ENCODE data around the gene MACROD2.
"Not testable (repeated sequence)": the region's sequence is repeated elsewhere in the genome, so short reads cannot be mapped to it uniquely, and the experiment has no call there.

Gene MACROD2

DNA sequence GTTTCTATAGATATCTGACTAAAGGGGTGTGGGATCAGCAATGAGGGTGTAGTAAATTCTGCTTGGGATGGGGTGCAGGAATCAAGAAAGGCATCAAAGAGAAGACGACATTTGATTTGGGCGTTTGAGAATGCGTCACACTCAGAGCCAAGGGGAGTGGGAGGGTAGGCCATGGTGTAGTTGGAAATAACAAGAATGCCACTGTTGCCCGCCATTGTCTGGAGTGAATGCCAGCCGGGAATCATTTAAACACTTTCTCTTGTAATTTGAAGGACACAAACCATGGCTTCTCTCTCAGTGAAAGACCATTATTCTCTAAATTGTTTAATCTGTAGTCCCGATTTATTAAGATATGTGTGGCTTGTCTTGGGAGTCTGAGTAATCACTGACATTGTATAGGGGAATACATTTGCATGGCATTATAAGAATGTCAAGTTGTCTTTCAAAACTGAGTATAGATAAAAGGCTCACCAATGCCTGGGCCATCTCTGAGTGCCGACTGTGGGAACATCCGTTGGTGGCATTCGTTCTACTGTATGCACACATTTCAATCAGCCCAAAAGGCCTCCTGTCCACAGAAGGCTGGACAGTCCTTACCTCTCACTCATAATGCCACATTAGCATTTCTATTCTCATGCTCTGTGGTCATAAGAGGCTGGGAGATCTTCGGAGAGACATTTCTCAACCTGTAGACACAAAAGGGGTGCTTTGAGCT lies 1800.1 kb downstream of the MACROD2 start:
- H3K36me3 ChIP-seq (ENCODE audit: control insufficient read depth in 1 of 2, insufficient read depth in 2 of 2, low read length in 2 of 2), result no peaks in the 10 kb centered on the region
- H3K27me3 ChIP-seq (ENCODE audit: low read depth, low read length), result no peaks in the 10 kb centered on the region
- no peak overlapping the region for H3K27ac ChIP-seq (ENCODE audit: low read length)
- H3K4me3 ChIP-seq (ENCODE audit: low read depth in 1 of 2, low read length in 2 of 2), result no peak overlapping the region
- H3K9me3 ChIP-seq (ENCODE audit: control insufficient read depth in 1 of 2, low read length in 2 of 2), result no peaks in the 10 kb centered on the region
- H3K4me1 ChIP-seq (ENCODE audit: control insufficient read depth in 1 of 2, insufficient read depth in 2 of 2, low read length in 2 of 2), result no peaks in the 10 kb centered on the region

DNA sequence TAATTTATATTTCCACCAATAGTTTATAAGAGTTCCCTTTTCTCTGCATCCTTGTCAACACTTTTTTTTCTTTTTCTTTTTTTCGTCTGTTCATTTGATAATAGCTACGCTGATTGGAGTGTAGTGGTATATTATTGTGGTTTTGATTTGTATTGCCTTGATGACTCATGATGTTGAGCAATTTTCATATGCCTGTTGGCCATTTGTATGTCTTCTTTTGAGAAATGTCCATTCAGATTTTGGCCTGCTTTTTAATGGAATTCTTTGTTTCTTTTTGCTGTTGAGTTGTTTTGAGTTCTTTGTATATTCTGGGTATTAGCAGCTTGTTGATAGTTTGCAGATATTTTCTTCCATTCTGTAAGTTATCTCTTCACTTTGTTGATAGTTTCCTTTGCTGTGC lies 1804.6 kb downstream of the MACROD2 start:
- H3K27me3 ChIP-seq (ENCODE audit: low read depth, low read length), result no peaks in the 10 kb centered on the region
- no peaks in the 10 kb centered on the region for H3K4me1 ChIP-seq (ENCODE audit: control insufficient read depth in 1 of 2, insufficient read depth in 2 of 2, low read length in 2 of 2)
- no peak overlapping the region for H3K27ac ChIP-seq (ENCODE audit: low read length)
- H3K9me3 ChIP-seq (ENCODE audit: control insufficient read depth in 1 of 2, low read length in 2 of 2), result no peaks in the 10 kb centered on the region
- H3K36me3 ChIP-seq (ENCODE audit: control insufficient read depth in 1 of 2, insufficient read depth in 2 of 2, low read length in 2 of 2), result no peaks in the 10 kb centered on the region
- no peak overlapping the region for H3K4me3 ChIP-seq (ENCODE audit: low read depth in 1 of 2, low read length in 2 of 2)

DNA sequence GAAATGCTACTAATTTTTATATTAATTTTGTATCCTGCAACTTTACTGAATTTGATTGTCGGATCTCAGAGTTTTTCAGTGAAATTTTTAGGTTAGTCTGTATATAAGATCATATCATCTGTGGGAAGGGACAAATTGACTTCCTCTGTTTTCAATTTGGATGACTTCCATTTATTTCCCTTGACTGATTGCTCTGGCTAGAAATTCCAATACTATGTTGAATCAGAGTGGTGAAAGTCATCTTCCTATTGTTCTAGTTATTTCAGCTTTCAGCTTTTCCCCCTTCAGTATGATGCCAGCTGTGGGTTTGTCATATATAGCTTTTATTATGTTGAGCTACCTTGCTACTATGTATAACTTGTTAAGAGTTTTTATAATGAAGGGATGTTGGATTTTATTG lies 1806.7 kb downstream of the MACROD2 start:
- Histone ChIP-seq H3K4me3 (ENCODE audit: low read depth in 1 of 2, low read length in 2 of 2) (no peak overlapping the region), H3K4me1 (ENCODE audit: control insufficient read depth in 1 of 2, insufficient read depth in 2 of 2, low read length in 2 of 2) (no peaks in the 10 kb centered on the region), H3K9me3 (ENCODE audit: control insufficient read depth in 1 of 2, low read length in 2 of 2) (no peaks in the 10 kb centered on the region), H3K36me3 (ENCODE audit: control insufficient read depth in 1 of 2, insufficient read depth in 2 of 2, low read length in 2 of 2) (no peaks in the 10 kb centered on the region), H3K27ac (ENCODE audit: low read length) (no peak overlapping the region), H3K27me3 (ENCODE audit: low read depth, low read length) (no peaks in the 10 kb centered on the region)

DNA sequence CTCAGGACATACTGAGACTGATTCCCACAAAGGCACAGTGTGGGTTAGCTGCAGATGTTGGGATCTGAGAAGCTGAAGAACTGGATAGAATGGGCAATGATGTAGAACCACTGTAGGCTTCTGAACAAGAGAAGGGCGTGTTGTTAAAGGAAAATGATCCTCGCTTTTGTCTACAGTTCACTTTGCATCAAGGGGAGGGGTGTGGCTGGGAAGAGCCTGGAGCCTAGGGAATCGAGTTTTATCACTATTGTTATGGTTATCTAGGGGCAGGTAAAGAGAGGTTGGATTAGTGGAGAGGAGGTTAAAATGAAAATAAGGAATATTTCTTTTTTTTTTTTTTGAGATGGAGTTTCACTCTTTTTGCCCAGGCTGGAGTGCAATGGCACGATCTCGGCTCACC lies 1809.8 kb downstream of the MACROD2 start:
- Histone ChIP-seq H3K27me3 (ENCODE audit: low read depth, low read length) (no peaks in the 10 kb centered on the region), H3K4me3 (ENCODE audit: low read depth in 1 of 2, low read length in 2 of 2) (no peak overlapping the region)

DNA sequence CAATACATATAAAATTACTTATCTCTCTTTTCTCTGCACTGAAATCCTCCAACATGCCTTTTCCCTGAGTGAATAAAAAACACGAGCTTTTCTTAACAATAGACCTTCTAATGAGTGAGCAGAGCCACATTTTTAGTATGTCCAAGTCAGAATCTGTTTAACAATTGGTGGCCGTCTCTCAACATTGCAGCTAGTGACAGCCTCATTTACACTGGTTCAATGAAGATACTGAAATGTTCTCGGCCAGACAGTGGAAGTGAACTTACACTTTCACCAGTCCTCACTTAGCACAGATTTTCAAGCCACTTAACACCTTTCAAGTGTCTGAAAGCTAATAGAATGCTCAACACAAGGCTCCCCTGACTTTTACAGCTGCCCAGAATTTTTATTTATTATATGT lies 1810.8 kb downstream of the MACROD2 start:
- Histone ChIP-seq H3K27ac (ENCODE audit: low read length) (no peak overlapping the region), H3K27me3 (ENCODE audit: low read depth, low read length) (no peaks in the 10 kb centered on the region), H3K4me3 (ENCODE audit: low read depth in 1 of 2, low read length in 2 of 2) (no peak overlapping the region), H3K36me3 (ENCODE audit: control insufficient read depth in 1 of 2, insufficient read depth in 2 of 2, low read length in 2 of 2) (no peaks in the 10 kb centered on the region), H3K4me1 (ENCODE audit: control insufficient read depth in 1 of 2, insufficient read depth in 2 of 2, low read length in 2 of 2) (no peaks in the 10 kb centered on the region), H3K9me3 (ENCODE audit: control insufficient read depth in 1 of 2, low read length in 2 of 2) (peaks cover 0 to 2% of the 10 kb centered on the region in 2 donors)

More for the DNA sequence above, 1809.8 kb downstream of the MACROD2 start:
- Histone ChIP-seq H3K9me3 (ENCODE audit: control insufficient read depth in 1 of 2, low read length in 2 of 2) (peaks cover 0 to 2% of the 10 kb centered on the region in 2 donors), H3K27ac (ENCODE audit: low read length) (no peak overlapping the region), H3K4me1 (ENCODE audit: control insufficient read depth in 1 of 2, insufficient read depth in 2 of 2, low read length in 2 of 2) (no peaks in the 10 kb centered on the region), H3K36me3 (ENCODE audit: control insufficient read depth in 1 of 2, insufficient read depth in 2 of 2, low read length in 2 of 2) (no peaks in the 10 kb centered on the region)

DNA sequence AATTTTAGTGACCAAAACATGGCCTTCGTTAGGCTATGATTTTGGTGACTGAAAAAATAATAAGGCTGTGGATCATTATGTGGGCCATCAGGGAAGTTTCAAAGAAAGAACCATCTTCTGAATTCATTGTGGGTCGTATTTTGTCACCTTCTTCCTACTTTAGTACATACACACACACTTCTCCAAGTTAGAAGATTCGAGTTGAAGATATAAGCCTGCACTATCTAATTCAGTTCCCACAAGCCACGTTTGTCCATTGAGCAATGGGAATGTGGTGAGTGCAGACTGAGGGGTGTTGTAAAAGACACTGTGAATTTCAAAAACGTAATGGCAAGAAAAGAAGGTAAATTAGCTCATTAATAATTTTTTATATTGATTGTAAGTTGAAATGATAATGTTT lies 1812.0 kb downstream of the MACROD2 start:
- H3K36me3 ChIP-seq (ENCODE audit: control insufficient read depth in 1 of 2, insufficient read depth in 2 of 2, low read length in 2 of 2), result no peaks in the 10 kb centered on the region
- H3K4me1 ChIP-seq (ENCODE audit: control insufficient read depth in 1 of 2, insufficient read depth in 2 of 2, low read length in 2 of 2), result no peaks in the 10 kb centered on the region
- no peak overlapping the region for H3K4me3 ChIP-seq (ENCODE audit: low read depth in 1 of 2, low read length in 2 of 2)
- H3K9me3 ChIP-seq (ENCODE audit: control insufficient read depth in 1 of 2, low read length in 2 of 2), result peaks cover 0 to 2% of the 10 kb centered on the region in 2 donors
- H3K27me3 ChIP-seq (ENCODE audit: low read depth, low read length), result no peaks in the 10 kb centered on the region
- H3K27ac ChIP-seq (ENCODE audit: low read length), result no peak overlapping the region

DNA sequence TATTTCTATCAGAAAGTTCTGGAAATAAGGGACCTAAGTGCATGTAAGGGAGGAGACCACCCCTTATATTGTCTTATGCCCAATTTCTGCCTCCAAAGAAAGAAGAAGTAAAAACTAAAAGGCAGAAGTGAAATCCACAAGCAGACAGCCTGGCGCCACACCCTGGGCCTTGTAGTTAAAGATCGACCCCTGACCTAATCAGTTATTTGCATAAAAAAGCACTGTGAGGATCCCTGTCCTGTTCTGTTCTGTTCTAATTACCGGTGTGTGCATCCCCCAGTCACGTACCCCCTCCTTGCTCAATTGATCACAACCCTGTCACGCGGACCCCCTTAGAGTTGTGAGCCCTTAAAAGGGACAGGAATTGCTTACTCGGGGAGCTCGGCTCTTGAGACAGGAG lies 1812.5 kb downstream of the MACROD2 start:
- not testable (repeated sequence) for H3K27ac ChIP-seq (ENCODE audit: low read length); H3K4me1 ChIP-seq (ENCODE audit: control insufficient read depth in 1 of 2, insufficient read depth in 2 of 2, low read length in 2 of 2); H3K27me3 ChIP-seq (ENCODE audit: low read depth, low read length); H3K4me3 ChIP-seq (ENCODE audit: low read depth in 1 of 2, low read length in 2 of 2); H3K36me3 ChIP-seq (ENCODE audit: control insufficient read depth in 1 of 2, insufficient read depth in 2 of 2, low read length in 2 of 2); H3K9me3 ChIP-seq (ENCODE audit: control insufficient read depth in 1 of 2, low read length in 2 of 2)

DNA sequence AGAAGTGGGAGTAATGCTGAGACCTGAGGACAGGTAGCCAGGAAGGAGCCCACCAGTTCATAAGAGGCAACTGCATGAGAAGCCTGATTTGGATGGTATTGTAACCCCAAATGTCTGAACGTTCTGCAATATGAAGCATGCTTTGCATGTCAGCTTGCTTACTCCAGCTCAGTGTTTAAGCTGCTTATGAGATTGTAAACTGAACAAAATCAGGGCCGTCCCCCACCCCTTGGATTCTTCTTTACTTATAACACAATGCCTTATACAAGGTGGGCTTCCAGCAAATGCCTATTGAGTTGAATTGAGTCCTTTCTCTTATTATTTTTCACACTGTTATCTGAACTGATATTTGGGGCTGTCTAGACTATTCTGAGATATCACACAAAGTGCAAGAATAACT lies 1816.6 kb downstream of the MACROD2 start:
- Histone ChIP-seq H3K4me1 (ENCODE audit: control insufficient read depth in 1 of 2, insufficient read depth in 2 of 2, low read length in 2 of 2) (no peaks in the 10 kb centered on the region), H3K27ac (ENCODE audit: low read length) (no peak overlapping the region), H3K9me3 (ENCODE audit: control insufficient read depth in 1 of 2, low read length in 2 of 2) (peaks cover 0 to 2% of the 10 kb centered on the region in 2 donors), H3K27me3 (ENCODE audit: low read depth, low read length) (no peaks in the 10 kb centered on the region), H3K4me3 (ENCODE audit: low read depth in 1 of 2, low read length in 2 of 2) (no peak overlapping the region), H3K36me3 (ENCODE audit: control insufficient read depth in 1 of 2, insufficient read depth in 2 of 2, low read length in 2 of 2) (no peaks in the 10 kb centered on the region)

DNA sequence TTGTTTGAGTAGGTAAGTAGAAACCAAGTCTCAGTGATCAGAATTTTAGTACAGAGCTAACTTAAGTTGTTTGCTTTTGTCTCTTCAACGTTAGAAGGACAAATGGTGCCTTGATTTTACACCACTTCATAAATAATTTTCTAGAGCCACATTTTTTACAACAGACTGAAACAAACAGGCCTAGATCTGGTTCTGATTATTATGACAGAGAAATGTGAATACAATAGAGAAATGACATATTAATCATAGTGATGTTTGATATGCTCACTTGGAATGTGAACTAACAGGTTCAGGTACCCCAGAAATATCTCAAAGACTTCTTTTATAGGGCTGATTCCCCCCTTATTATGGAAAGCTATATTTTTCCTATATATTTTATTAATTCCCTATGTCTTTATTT lies 1817.4 kb downstream of the MACROD2 start:
- Histone ChIP-seq H3K4me3 (ENCODE audit: low read depth in 1 of 2, low read length in 2 of 2) (no peak overlapping the region), H3K27me3 (ENCODE audit: low read depth, low read length) (no peaks in the 10 kb centered on the region), H3K27ac (ENCODE audit: low read length) (no peak overlapping the region), H3K9me3 (ENCODE audit: control insufficient read depth in 1 of 2, low read length in 2 of 2) (peaks cover 0 to 2% of the 10 kb centered on the region in 2 donors), H3K4me1 (ENCODE audit: control insufficient read depth in 1 of 2, insufficient read depth in 2 of 2, low read length in 2 of 2) (no peaks in the 10 kb centered on the region), H3K36me3 (ENCODE audit: control insufficient read depth in 1 of 2, insufficient read depth in 2 of 2, low read length in 2 of 2) (no peaks in the 10 kb centered on the region)

DNA sequence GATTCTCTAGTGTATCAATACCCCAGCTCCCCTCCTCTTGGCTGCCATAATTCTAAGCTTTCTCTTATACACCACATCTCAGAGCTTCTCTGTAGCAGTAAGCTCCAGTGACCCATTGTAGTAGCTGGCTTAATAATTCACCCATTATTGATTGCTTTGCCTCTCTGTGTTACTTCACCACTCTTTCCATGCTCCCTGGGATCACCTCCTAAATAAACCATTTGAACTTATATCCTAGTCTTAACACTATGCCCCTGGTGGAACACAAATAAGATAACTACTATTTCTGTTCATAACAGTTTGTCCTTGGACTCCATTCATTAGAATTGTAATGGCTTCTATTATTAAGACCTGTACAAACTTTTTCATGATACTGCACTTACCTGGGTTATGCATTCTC lies 1819.0 kb downstream of the MACROD2 start:
- no peak overlapping the region for H3K27ac ChIP-seq (ENCODE audit: low read length)

DNA sequence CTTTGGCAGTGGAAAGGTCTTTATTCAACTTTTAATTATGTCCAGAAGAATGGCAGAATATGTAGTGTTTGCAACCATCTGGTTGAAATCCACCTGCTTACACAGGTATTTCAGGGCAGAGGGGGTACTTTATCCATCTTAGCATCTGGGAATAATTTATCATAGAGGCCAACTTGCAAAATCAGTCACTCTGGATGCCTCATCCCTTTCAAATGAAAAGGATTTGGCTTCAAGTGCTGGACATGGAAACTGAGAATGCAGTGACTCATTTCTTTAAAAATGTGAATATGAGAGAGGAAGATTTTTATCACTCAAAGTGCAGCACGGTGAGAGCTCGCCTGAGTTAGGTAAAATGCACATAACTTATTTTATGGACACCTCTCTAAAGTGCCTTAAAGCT lies 1819.6 kb downstream of the MACROD2 start:
- H3K4me1 ChIP-seq (ENCODE audit: control insufficient read depth in 1 of 2, insufficient read depth in 2 of 2, low read length in 2 of 2), result no peaks in the 10 kb centered on the region
- H3K27ac ChIP-seq (ENCODE audit: low read length), result no peak overlapping the region
- no peaks in the 10 kb centered on the region for H3K36me3 ChIP-seq (ENCODE audit: control insufficient read depth in 1 of 2, insufficient read depth in 2 of 2, low read length in 2 of 2)
- no peaks in the 10 kb centered on the region for H3K9me3 ChIP-seq (ENCODE audit: control insufficient read depth in 1 of 2, low read length in 2 of 2)
- H3K27me3 ChIP-seq (ENCODE audit: low read depth, low read length), result no peaks in the 10 kb centered on the region
- H3K4me3 ChIP-seq (ENCODE audit: low read depth in 1 of 2, low read length in 2 of 2), result no peak overlapping the region

More for the DNA sequence above, 1819.0 kb downstream of the MACROD2 start:
- Histone ChIP-seq H3K36me3 (ENCODE audit: control insufficient read depth in 1 of 2, insufficient read depth in 2 of 2, low read length in 2 of 2) (no peaks in the 10 kb centered on the region), H3K4me1 (ENCODE audit: control insufficient read depth in 1 of 2, insufficient read depth in 2 of 2, low read length in 2 of 2) (no peaks in the 10 kb centered on the region), H3K4me3 (ENCODE audit: low read depth in 1 of 2, low read length in 2 of 2) (no peak overlapping the region), H3K9me3 (ENCODE audit: control insufficient read depth in 1 of 2, low read length in 2 of 2) (no peaks in the 10 kb centered on the region), H3K27me3 (ENCODE audit: low read depth, low read length) (no peaks in the 10 kb centered on the region)

DNA sequence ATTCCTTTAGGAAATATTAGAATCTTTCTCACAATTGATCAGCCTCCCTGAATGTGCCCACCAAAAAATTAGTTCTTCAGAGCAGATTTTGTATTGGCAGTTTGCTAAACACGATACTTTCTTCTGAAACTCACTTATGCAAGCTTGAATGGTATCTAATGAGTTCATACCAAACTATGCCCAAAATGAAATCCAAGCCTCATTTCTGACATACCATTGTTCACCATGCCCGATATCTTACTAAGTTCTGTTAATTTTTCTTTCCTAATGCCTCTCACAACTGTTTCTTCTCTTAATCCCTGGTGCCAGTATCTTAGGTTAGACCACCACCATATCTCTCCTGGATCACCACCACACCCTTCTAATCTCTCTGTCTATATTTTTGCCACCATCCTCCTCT lies 1822.0 kb downstream of the MACROD2 start:
- no peaks in the 10 kb centered on the region for H3K4me1 ChIP-seq (ENCODE audit: control insufficient read depth in 1 of 2, insufficient read depth in 2 of 2, low read length in 2 of 2)
- H3K4me3 ChIP-seq (ENCODE audit: low read depth in 1 of 2, low read length in 2 of 2), result no peak overlapping the region
- H3K36me3 ChIP-seq (ENCODE audit: control insufficient read depth in 1 of 2, insufficient read depth in 2 of 2, low read length in 2 of 2), result no peaks in the 10 kb centered on the region
- H3K9me3 ChIP-seq (ENCODE audit: control insufficient read depth in 1 of 2, low read length in 2 of 2), result no peaks in the 10 kb centered on the region
- H3K27ac ChIP-seq (ENCODE audit: low read length), result no peak overlapping the region
- H3K27me3 ChIP-seq (ENCODE audit: low read depth, low read length), result no peaks in the 10 kb centered on the region

All from muscle layer of duodenum (tissue), 2 donors.